Astrocyte (in vitro differentiated cells and primary cell): ENCODE data around the gene ZNF438.

Experiments used
- CTCF ChIP-seq: IDR thresholded peaks from 2 replicates; pipeline ENCODE4 v1.5.1; 2011; ENCODE audit warnings: low read depth, mild to moderate bottlenecking, inconsistent platforms, low read length, moderate library complexity; ENCODE audit not compliant: insufficient read depth
- EZH2 ChIP-seq: IDR thresholded peaks from 2 replicates; pipeline ENCODE4 v1.6.1; 2012; ENCODE audit warnings: mild to moderate bottlenecking, low read length, inconsistent platforms; ENCODE audit not compliant: insufficient read depth

- TF ChIP-seq CTCF (no peak), EZH2 (no peak)
These were observed 88.2 kb downstream of the ZNF438 start for GRCh38 chr10:30943451-30943850.
